Measurements from ENCODE around the gene SSX7.
"Not testable (repeated sequence)": the region's sequence is repeated elsewhere in the genome, so short reads cannot be mapped to it uniquely, and the experiment has no call there.

The SSX7 gene

GRCh38 chrX:52654800-52655199 lies at the start of gene SSX7:
SSX7 (minus strand) TSS chrX:52654900; CDS start chrX:52653472, 1,428 bp downstream.
- not testable (repeated sequence) for DNase-seq (ENCODE audit: low spot score)

GRCh38 chrX:52692034-52692433 lies 37.3 kb upstream of the SSX7 start:
- DNase-seq (ENCODE audit: low spot score): not testable (repeated sequence)

- not testable (repeated sequence) for DNase-seq (ENCODE audit: low spot score)
Observed at GRCh38 chrX:52662218-52662617, 7.5 kb upstream of the SSX7 start.

GRCh38 chrX:52655475-52655874 lies 775 bp upstream of the SSX7 start:
- DNase-seq (ENCODE audit: low spot score): not testable (repeated sequence)

GRCh38 chrX:52650676-52651075 lies 4.0 kb downstream of the SSX7 start:
- DNase-seq (ENCODE audit: low spot score): not testable (repeated sequence)

GRCh38 chrX:52648956-52649355 lies 5.7 kb downstream of the SSX7 start:
- not testable (repeated sequence) for DNase-seq (ENCODE audit: low spot score)

GRCh38 chrX:52628483-52628882 lies 26.2 kb downstream of the SSX7 start:
- not testable (repeated sequence) for DNase-seq (ENCODE audit: low spot score)

GRCh38 chrX:52620661-52621060 lies 34.0 kb downstream of the SSX7 start:
- not testable (repeated sequence) for DNase-seq (ENCODE audit: low spot score)

GRCh38 chrX:52608961-52609360 lies 45.7 kb downstream of the SSX7 start:
- no peak for DNase-seq (ENCODE audit: low spot score)

GRCh38 chrX:52603151-52603550 lies 51.5 kb downstream of the SSX7 start:
- DNase-seq (ENCODE audit: low spot score): not testable (repeated sequence)

GRCh38 chrX:52598886-52599285 lies 55.8 kb downstream of the SSX7 start:
- no peak for DNase-seq (ENCODE audit: low spot score)

GRCh38 chrX:52594658-52595057 lies 60.0 kb downstream of the SSX7 start:
- no peak for DNase-seq (ENCODE audit: low spot score)

All from hematopoietic multipotent progenitor cell treated with erythropoietin and hydrocortisone succinate and interleukin-3 and kit ligand, for 17 days (in vitro differentiated cells).